ENCODE measurements around the gene ANKRD63. TPM values are rescaled to one million over a fixed set of nuclear protein-coding genes. Genes with fewer than 3 reads are reported as not detected.

Gene ANKRD63
- total RNA-seq, 1 donor from 2014 or later, result not detected

GRCh38 chr15:40265875-40266274, 17.0 kb downstream of the ANKRD63 start:
- H3K27me3 ChIP-seq, result no peaks in the 10 kb centered on the region
- no peak for TF ChIP-seq EZH2phosphoT487 (IDR thresholded peaks at IDR 0.05)
- TF ChIP-seq EZH2 (IDR thresholded peaks at IDR 0.05), result no peak
- TF ChIP-seq CTCF (IDR thresholded peaks at IDR 0.05), result no peak
- H3F3A ChIP-seq (ENCODE audit: low read depth), result no peaks in the 10 kb centered on the region
- no peak overlapping the region for H3K27ac Mint-ChIP-seq
- peaks cover 8% of the 10 kb centered on the region for H3K27me3 Mint-ChIP-seq (ENCODE audit: insufficient read depth, low read depth)
- H3K4me1 Mint-ChIP-seq, result peaks cover 15% of the 10 kb centered on the region
- H3K36me3 Mint-ChIP-seq, result no peaks in the 10 kb centered on the region
- H3K36me3 ChIP-seq, result no peaks in the 10 kb centered on the region
- no peak overlapping the region for H2AFZ ChIP-seq (replicated peaks)
- no peaks in the 10 kb centered on the region for H3K9me3 ChIP-seq (ENCODE audit: low read depth)
- no peak overlapping the region for H3K4me2 ChIP-seq
- no peaks in the 10 kb centered on the region for H4K20me1 ChIP-seq (ENCODE audit: low read depth)
- no peak overlapping the region for H3K9ac ChIP-seq
- peaks cover 12% of the 10 kb centered on the region for H3K4me1 ChIP-seq
- no peak overlapping the region for H3K4me3 ChIP-seq
- H3K9me3 Mint-ChIP-seq, result peaks cover 4% of the 10 kb centered on the region
- H3K4me3 Mint-ChIP-seq, result no peak overlapping the region
- H3K27ac ChIP-seq, result no peak overlapping the region
- no peaks in the 10 kb centered on the region for H3K79me2 ChIP-seq (ENCODE audit: low read depth)
- DNase-seq (ENCODE audit: low spot score), result no peak

GRCh38 chr15:40265355-40265754, 17.5 kb downstream of the ANKRD63 start:
- Histone ChIP-seq H3K9me3 (ENCODE audit: low read depth) (no peaks in the 10 kb centered on the region), H3K27ac (no peak overlapping the region), H3K36me3 (no peaks in the 10 kb centered on the region), H3K4me2 (no peak overlapping the region), H3K4me3 (no peak overlapping the region), H3K79me2 (ENCODE audit: low read depth) (no peaks in the 10 kb centered on the region), H3K27me3 (no peaks in the 10 kb centered on the region), H3F3A (ENCODE audit: low read depth) (no peaks in the 10 kb centered on the region), H2AFZ (replicated peaks) (no peak overlapping the region), H3K4me1 (peaks cover 12% of the 10 kb centered on the region), H3K9ac (no peak overlapping the region), H4K20me1 (ENCODE audit: low read depth) (no peaks in the 10 kb centered on the region)
- Mint-ChIP-seq H3K4me1 (peaks cover 15% of the 10 kb centered on the region), H3K27me3 (ENCODE audit: insufficient read depth, low read depth) (peaks cover 8% of the 10 kb centered on the region), H3K36me3 (no peaks in the 10 kb centered on the region), H3K27ac (no peak overlapping the region), H3K4me3 (no peak overlapping the region), H3K9me3 (peaks cover 4% of the 10 kb centered on the region)
- TF ChIP-seq EZH2 (IDR thresholded peaks at IDR 0.05) (no peak), EZH2phosphoT487 (IDR thresholded peaks at IDR 0.05) (no peak), CTCF (IDR thresholded peaks at IDR 0.05) (no peak)
- no peak for DNase-seq (ENCODE audit: low spot score)

- H3K4me2 ChIP-seq, result no peak overlapping the region
- Mint-ChIP-seq H3K4me3 (no peak overlapping the region), H3K27ac (peak overlapping the region; percentile 15), H3K4me1 (peaks cover 15% of the 10 kb centered on the region), H3K9me3 (peaks cover 4% of the 10 kb centered on the region), H3K36me3 (no peaks in the 10 kb centered on the region), H3K27me3 (ENCODE audit: insufficient read depth, low read depth) (peaks cover 8% of the 10 kb centered on the region)
- DNase-seq (ENCODE audit: low spot score), result no peak
- no peak overlapping the region for H2AFZ ChIP-seq (replicated peaks)
- H3K9me3 ChIP-seq (ENCODE audit: low read depth), result no peaks in the 10 kb centered on the region
- no peaks in the 10 kb centered on the region for H3K27me3 ChIP-seq
- no peak overlapping the region for H3K9ac ChIP-seq
- no peak overlapping the region for H3K27ac ChIP-seq
- no peaks in the 10 kb centered on the region for H3F3A ChIP-seq (ENCODE audit: low read depth)
- H4K20me1 ChIP-seq (ENCODE audit: low read depth), result no peaks in the 10 kb centered on the region
- no peak overlapping the region for H3K4me3 ChIP-seq
- H3K79me2 ChIP-seq (ENCODE audit: low read depth), result no peaks in the 10 kb centered on the region
- no peaks in the 10 kb centered on the region for H3K36me3 ChIP-seq
- TF ChIP-seq EZH2 (IDR thresholded peaks at IDR 0.05) (no peak), EZH2phosphoT487 (IDR thresholded peaks at IDR 0.05) (no peak), CTCF (IDR thresholded peaks at IDR 0.05) (no peak)
- H3K4me1 ChIP-seq, result peaks cover 12% of the 10 kb centered on the region
These were observed 18.3 kb downstream of the ANKRD63 start for GRCh38 chr15:40264321-40265153.
